HepG2 (cell line): ENCODE results near the gene CACNA1G. TPM values are rescaled to one million over a fixed set of nuclear protein-coding genes. Genes with fewer than 3 reads are reported as not detected.
A peak's percentile ranks its signal among the peaks of the same experiment; 100 is the strongest.

Source experiments
- AHR ChIP-seq: IDR thresholded peaks from 2 replicates; pipeline ENCODE4 v1.6.1; 2018; ENCODE audit warnings: missing genetic modification reagents, missing compliant biosample characterization
- CCAR2 ChIP-seq: fragments of 200-400 bp; formaldehyde crosslinking; optimal IDR thresholded peaks from 2 replicates; pipeline ENCODE3; 2018; ENCODE audit warnings: low read depth, mild to moderate bottlenecking, low read length, moderate library complexity
- CEBPB ChIP-seq: IDR thresholded peaks from 2 replicates; pipeline ENCODE4 v1.6.1; 2011; ENCODE audit warnings: low read depth, low read length, improper control_type of control experiment, borderline replicate concordance
- KAT7 ChIP-seq: IDR thresholded peaks from 2 replicates; pipeline ENCODE4 v1.6.1; 2018; ENCODE audit warnings: borderline replicate concordance, missing compliant biosample characterization
- LCORL ChIP-seq, 2 experiments: fragments of 450-650 bp in 1 of 2; sonication (generic) in 1 of 2; formaldehyde crosslinking in 1 of 2; IDR thresholded peaks; 2 replicates each; pipeline versions ENCODE4 v1.5.0 to v1.6.1; 2017 to 2020; ENCODE audit warnings: antibody characterized with exemption in 1 of 2, missing genetic modification reagents in 1 of 2
- SATB2 ChIP-seq: sonication (generic); formaldehyde crosslinking; IDR thresholded peaks from 2 replicates; pipeline ENCODE4 v1.5.0; 2020; ENCODE audit warnings: missing genetic modification reagents
- SIX1 ChIP-seq: sonication (generic); formaldehyde crosslinking; IDR thresholded peaks from 2 replicates; pipeline ENCODE4 v1.4.0; 2020; ENCODE audit warnings: missing genetic modification reagents, borderline replicate concordance
- ZKSCAN1 ChIP-seq: fragments of 150-350 bp; IDR thresholded peaks from 2 replicates; pipeline ENCODE4 v1.6.1; 2014; ENCODE audit warnings: low read length
- ZKSCAN5 ChIP-seq: sonication (generic); formaldehyde crosslinking; IDR thresholded peaks from 2 replicates; pipeline ENCODE4 v1.5.1; 2020; ENCODE audit warnings: mild to moderate bottlenecking, missing genetic modification reagents
- ZNF24 ChIP-seq: fragments of 450-650 bp; IDR thresholded peaks from 2 replicates; pipeline ENCODE4 v1.6.1; 2017; ENCODE audit warnings: antibody characterized with exemption, mild to moderate bottlenecking
- ZNF460 ChIP-seq: sonication (generic); formaldehyde crosslinking; IDR thresholded peaks from 2 replicates; pipeline ENCODE4 v1.5.1; 2020; ENCODE audit warnings: missing genetic modification reagents, mild to moderate bottlenecking, borderline replicate concordance
- ZNF703 ChIP-seq: sonication (generic); formaldehyde crosslinking; IDR thresholded peaks from 2 replicates; pipeline ENCODE4 v1.5.1; 2020; ENCODE audit warnings: missing genetic modification reagents, mild to moderate bottlenecking, moderate library complexity, borderline replicate concordance
- ZNF761 ChIP-seq: sonication (generic); formaldehyde crosslinking; conservative IDR thresholded peaks from 2 replicates; pipeline ENCODE4 v1.4.0; 2020; ENCODE audit warnings: mild to moderate bottlenecking, missing genetic modification reagents
- polyA plus RNA-seq, 8 experiments: library from polyadenylated mRNA; depleted of rRNA in 3 of 8; stranded (reverse) in 7 of 8; unstranded in 1 of 8; fragments of >200 nt; fragmentation: Illumina TruSeq in 4 of 8; extraction: Trizol in 4 of 8; gene quantifications; 2 replicates each; pipeline versions ENCODE4 v1.2.1 to v1.2.3, GENCODE V29; 2011 to 2016; ENCODE audit warnings: low read depth in 4 of 8, missing spikeins in 1 of 8, mixed read lengths in 1 of 8; ENCODE audit not compliant: insufficient read depth in 1 of 8
- total RNA-seq, 5 experiments: library from RNA; depleted of rRNA; stranded (reverse); fragments of >200 nt; fragmentation: Illumina TruSeq; extraction: Trizol; gene quantifications; 2 replicates each; pipeline ENCODE4 v1.2.3, GENCODE V29; 2016; ENCODE audit warnings: low read depth in 1 of 5
- TF ChIP-seq, protein P1 (sequence below): IDR thresholded peaks from 2 replicates; pipeline ENCODE4 v1.6.1; 2016; ENCODE audit warnings: missing compliant biosample characterization, missing genetic modification reagents, borderline replicate concordance
- TF ChIP-seq, protein P2 (sequence below): sonication (generic); formaldehyde crosslinking; IDR thresholded peaks from 2 replicates; pipeline ENCODE4 v1.4.0; 2020; ENCODE audit warnings: missing genetic modification reagents, borderline replicate concordance
- TF ChIP-seq, protein P3 (sequence below): sonication (generic); formaldehyde crosslinking; IDR thresholded peaks from 2 replicates; pipeline ENCODE4 v1.8.0; 2022; ENCODE audit warnings: mild to moderate bottlenecking, missing genetic modification reagents, moderate library complexity
- TF ChIP-seq, protein P4 (sequence below): sonication (generic); formaldehyde crosslinking; IDR thresholded peaks from 2 replicates; pipeline ENCODE4 v1.4.0; 2020; ENCODE audit warnings: mild to moderate bottlenecking, missing genetic modification reagents
- TF ChIP-seq, protein P5 (sequence below): fragments of 450-650 bp; IDR thresholded peaks from 2 replicates; pipeline ENCODE4 v1.6.1; 2016
- TF ChIP-seq, protein P6 (sequence below): sonication (generic); formaldehyde crosslinking; IDR thresholded peaks from 2 replicates; pipeline ENCODE4 v1.4.0; 2020; ENCODE audit warnings: low read depth, mild to moderate bottlenecking, missing genetic modification reagents

Gene CACNA1G
- total and polyA plus RNA-seq, 2 of the 13 experiments (the other 11 are each of a cell fraction or from before 2014, with no cell fraction given): 0.02 TPM; not detected in 1

DNA sequence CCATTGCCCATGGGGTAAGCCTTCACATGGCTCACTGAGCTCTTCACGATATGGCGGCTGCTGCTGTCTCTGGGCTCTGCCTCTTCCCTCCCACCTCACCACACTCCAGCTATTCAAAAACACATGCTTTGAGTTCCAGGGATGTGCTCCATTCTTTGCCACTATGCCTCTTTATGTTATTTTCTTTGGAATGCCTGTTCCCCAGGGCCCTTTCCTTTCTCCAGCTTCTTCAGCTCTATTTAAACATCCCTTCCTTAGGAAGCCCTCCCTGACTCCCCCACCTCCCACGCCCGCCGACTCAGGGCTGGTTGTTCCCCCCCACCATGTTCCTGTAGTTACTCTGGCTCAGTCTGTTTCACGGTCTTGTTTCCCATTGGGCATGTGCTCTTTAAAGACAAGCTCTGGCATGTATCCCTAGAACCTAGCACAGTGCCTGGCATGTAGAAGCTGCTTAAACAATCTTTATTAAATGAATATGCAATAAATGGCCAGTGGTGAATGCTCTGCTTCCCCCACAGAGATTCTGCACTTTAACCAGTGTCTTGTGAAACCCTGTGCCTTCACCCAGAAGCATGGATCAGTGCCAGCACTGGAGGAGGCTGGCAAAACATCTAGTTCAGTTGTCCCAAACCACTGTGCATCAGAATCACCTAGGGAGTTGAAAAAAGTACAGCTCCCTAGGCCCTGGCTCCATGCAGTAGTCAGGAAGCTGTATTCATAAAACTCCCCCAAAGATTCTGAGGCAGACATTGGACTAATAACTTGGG, 45.4 kb upstream of the CACNA1G start (continued):
- TF ChIP-seq ZNF703 (CRISPR knock-in tag) (no peak), SIX1 (CRISPR knock-in tag) (no peak), LCORL (IDR thresholded peaks at IDR 0.05) (no peak), LCORL (CRISPR knock-in tag; IDR thresholded peaks at IDR 0.05) (no peak), ZNF24 (no peak), AHR (CRISPR knock-in tag) (no peak), ZKSCAN1 (no peak), CEBPB (peak; percentile 60; the same call in 1 of the 2 replicates), ZKSCAN5 (no peak), ZNF460 (CRISPR knock-in tag) (no peak), ZNF761 (CRISPR knock-in tag) (no peak), CCAR2 (no peak), SATB2 (CRISPR knock-in tag) (no peak), KAT7 (no peak)
- TF ChIP-seq, protein P1, sequence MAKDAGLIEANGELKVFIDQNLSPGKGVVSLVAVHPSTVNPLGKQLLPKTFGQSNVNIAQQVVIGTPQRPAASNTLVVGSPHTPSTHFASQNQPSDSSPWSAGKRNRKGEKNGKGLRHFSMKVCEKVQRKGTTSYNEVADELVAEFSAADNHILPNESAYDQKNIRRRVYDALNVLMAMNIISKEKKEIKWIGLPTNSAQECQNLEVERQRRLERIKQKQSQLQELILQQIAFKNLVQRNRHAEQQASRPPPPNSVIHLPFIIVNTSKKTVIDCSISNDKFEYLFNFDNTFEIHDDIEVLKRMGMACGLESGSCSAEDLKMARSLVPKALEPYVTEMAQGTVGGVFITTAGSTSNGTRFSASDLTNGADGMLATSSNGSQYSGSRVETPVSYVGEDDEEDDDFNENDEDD: no peak
- TF ChIP-seq, protein P2, sequence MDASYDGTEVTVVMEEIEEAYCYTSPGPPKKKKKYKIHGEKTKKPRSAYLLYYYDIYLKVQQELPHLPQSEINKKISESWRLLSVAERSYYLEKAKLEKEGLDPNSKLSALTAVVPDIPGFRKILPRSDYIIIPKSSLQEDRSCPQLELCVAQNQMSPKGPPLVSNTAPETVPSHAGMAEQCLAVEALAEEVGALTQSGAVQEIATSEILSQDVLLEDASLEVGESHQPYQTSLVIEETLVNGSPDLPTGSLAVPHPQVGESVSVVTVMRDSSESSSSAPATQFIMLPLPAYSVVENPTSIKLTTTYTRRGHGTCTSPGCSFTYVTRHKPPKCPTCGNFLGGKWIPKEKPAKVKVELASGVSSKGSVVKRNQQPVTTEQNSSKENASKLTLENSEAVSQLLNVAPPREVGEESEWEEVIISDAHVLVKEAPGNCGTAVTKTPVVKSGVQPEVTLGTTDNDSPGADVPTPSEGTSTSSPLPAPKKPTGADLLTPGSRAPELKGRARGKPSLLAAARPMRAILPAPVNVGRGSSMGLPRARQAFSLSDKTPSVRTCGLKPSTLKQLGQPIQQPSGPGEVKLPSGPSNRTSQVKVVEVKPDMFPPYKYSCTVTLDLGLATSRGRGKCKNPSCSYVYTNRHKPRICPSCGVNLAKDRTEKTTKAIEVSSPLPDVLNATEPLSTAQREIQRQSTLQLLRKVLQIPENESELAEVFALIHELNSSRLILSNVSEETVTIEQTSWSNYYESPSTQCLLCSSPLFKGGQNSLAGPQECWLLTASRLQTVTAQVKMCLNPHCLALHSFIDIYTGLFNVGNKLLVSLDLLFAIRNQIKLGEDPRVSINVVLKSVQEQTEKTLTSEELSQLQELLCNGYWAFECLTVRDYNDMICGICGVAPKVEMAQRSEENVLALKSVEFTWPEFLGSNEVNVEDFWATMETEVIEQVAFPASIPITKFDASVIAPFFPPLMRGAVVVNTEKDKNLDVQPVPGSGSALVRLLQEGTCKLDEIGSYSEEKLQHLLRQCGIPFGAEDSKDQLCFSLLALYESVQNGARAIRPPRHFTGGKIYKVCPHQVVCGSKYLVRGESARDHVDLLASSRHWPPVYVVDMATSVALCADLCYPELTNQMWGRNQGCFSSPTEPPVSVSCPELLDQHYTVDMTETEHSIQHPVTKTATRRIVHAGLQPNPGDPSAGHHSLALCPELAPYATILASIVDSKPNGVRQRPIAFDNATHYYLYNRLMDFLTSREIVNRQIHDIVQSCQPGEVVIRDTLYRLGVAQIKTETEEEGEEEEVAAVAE (CRISPR knock-in tag): no peak
- TF ChIP-seq, protein P3, sequence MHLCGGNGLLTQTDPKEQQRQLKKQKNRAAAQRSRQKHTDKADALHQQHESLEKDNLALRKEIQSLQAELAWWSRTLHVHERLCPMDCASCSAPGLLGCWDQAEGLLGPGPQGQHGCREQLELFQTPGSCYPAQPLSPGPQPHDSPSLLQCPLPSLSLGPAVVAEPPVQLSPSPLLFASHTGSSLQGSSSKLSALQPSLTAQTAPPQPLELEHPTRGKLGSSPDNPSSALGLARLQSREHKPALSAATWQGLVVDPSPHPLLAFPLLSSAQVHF (CRISPR knock-in tag): no peak
- TF ChIP-seq, protein P4, sequence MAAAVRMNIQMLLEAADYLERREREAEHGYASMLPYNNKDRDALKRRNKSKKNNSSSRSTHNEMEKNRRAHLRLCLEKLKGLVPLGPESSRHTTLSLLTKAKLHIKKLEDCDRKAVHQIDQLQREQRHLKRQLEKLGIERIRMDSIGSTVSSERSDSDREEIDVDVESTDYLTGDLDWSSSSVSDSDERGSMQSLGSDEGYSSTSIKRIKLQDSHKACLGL (CRISPR knock-in tag): no peak
- TF ChIP-seq, protein P5, sequence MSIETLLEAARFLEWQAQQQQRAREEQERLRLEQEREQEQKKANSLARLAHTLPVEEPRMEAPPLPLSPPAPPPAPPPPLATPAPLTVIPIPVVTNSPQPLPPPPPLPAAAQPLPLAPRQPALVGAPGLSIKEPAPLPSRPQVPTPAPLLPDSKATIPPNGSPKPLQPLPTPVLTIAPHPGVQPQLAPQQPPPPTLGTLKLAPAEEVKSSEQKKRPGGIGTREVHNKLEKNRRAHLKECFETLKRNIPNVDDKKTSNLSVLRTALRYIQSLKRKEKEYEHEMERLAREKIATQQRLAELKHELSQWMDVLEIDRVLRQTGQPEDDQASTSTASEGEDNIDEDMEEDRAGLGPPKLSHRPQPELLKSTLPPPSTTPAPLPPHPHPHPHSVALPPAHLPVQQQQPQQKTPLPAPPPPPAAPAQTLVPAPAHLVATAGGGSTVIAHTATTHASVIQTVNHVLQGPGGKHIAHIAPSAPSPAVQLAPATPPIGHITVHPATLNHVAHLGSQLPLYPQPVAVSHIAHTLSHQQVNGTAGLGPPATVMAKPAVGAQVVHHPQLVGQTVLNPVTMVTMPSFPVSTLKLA: no peak
- TF ChIP-seq, protein P6, sequence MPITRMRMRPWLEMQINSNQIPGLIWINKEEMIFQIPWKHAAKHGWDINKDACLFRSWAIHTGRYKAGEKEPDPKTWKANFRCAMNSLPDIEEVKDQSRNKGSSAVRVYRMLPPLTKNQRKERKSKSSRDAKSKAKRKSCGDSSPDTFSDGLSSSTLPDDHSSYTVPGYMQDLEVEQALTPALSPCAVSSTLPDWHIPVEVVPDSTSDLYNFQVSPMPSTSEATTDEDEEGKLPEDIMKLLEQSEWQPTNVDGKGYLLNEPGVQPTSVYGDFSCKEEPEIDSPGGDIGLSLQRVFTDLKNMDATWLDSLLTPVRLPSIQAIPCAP: no peak
